Right lobe of liver (tissue), 4 donors: Measurements from ENCODE around the gene TAF11L14.

Experiments
- CTCF ChIP-seq, 4 donors: fragments of 200-600 bp in 3 of 4; fragments of 450-650 bp in 1 of 4; IDR thresholded peaks; one replicate each; pipeline versions ENCODE4 v1.5.1 to v1.8.0; 2016 to 2022; ENCODE audit warnings: antibody characterized with exemption in 4 of 4, mild to moderate bottlenecking in 2 of 4
- POLR2A ChIP-seq: fragments of 450-650 bp; IDR thresholded peaks from one replicate; pipeline ENCODE4 v1.6.1; 2017; ENCODE audit warnings: antibody characterized with exemption, mild to moderate bottlenecking
- donor health status: DM: no; HTN: no; CAD: no.
- donor health status: DM: no; HTN: no; CAD: no.
- donor health status: DM: no; HTN: yes; CAD: no.

- TF ChIP-seq CTCF (IDR thresholded peaks at IDR 0.05) (no peak), POLR2A (no peak)
Measured at GRCh38 chr5:17620627-17621026, 13.6 kb upstream of the TAF11L14 start.
